Loucy (cell line): ENCODE data around the gene AGPS.

ENCODE experiments used
- H2AFZ ChIP-seq: fragments of 200-600 bp; sonication (generic); 2 replicates; pipeline ENCODE4 v1.6.0; 2016; ENCODE audit warnings: antibody characterized with exemption, mild to moderate bottlenecking, low read length, moderate library complexity
- H3F3A ChIP-seq: fragments of 200-600 bp; 2 replicates; pipeline ENCODE4 v1.6.0; 2016; ENCODE audit warnings: antibody characterized with exemption, low read depth, mild to moderate bottlenecking
- H3K27me3 ChIP-seq: fragments of 200-600 bp; sonication (generic); 2 replicates; pipeline ENCODE4 v1.6.1; 2014; ENCODE audit warnings: low read length, mild to moderate bottlenecking; ENCODE audit not compliant: insufficient read depth, poor library complexity, severe bottlenecking
- H3K36me3 ChIP-seq: fragments of 200-600 bp; sonication (generic); 2 replicates; pipeline ENCODE4 v1.6.1; 2016; ENCODE audit warnings: low read length; ENCODE audit not compliant: insufficient read depth
- H3K4me1 ChIP-seq: fragments of 200-600 bp; sonication (generic); 2 replicates; pipeline ENCODE4 v1.5.1; 2014; ENCODE audit warnings: low read length, mild to moderate bottlenecking; ENCODE audit not compliant: insufficient read depth, poor library complexity, severe bottlenecking
- H3K4me2 ChIP-seq: fragments of 200-600 bp; sonication (generic); 2 replicates; pipeline ENCODE4 v1.6.0; 2014; ENCODE audit warnings: antibody characterized with exemption, low read length, low read depth, mild to moderate bottlenecking; ENCODE audit not compliant: poor library complexity, severe bottlenecking
- H3K4me3 ChIP-seq: fragments of 200-600 bp; sonication (generic); 2 replicates; pipeline ENCODE4 v1.5.1; 2014; ENCODE audit warnings: low read length, mild to moderate bottlenecking, mixed read lengths; ENCODE audit not compliant: poor library complexity, severe bottlenecking
- H3K79me2 ChIP-seq: fragments of 200-600 bp; sonication (generic); 2 replicates; pipeline ENCODE4 v1.6.1; 2014; ENCODE audit warnings: low read length; ENCODE audit not compliant: insufficient read depth
- H3K9ac ChIP-seq: fragments of 200-600 bp; sonication (generic); 2 replicates; pipeline ENCODE4 v1.6.0; 2014; ENCODE audit warnings: mild to moderate bottlenecking, low read depth, low read length, moderate library complexity; ENCODE audit not compliant: poor library complexity, severe bottlenecking
- H3K9me2 ChIP-seq: fragments of 200-600 bp; sonication (generic); replicated peaks from 2 replicates; pipeline ENCODE4 v1.6.1; 2016; ENCODE audit warnings: low read depth, low read length, mixed read lengths
- H3K9me3 ChIP-seq: fragments of 200-600 bp; sonication (generic); 2 replicates; pipeline ENCODE4 v1.6.1; 2014; ENCODE audit warnings: mild to moderate bottlenecking, antibody characterized with exemption, low read length, low read depth; ENCODE audit not compliant: insufficient read depth
- H4K20me1 ChIP-seq: fragments of 200-600 bp; sonication (generic); 2 replicates; pipeline ENCODE4 v1.6.0; 2014; ENCODE audit warnings: antibody characterized with exemption, low read length, mild to moderate bottlenecking; ENCODE audit not compliant: insufficient read depth, poor library complexity, severe bottlenecking
- EZH2phosphoT487 ChIP-seq: fragments of 200-600 bp; IDR thresholded peaks from 2 replicates; pipeline ENCODE4 v1.6.1; 2018; ENCODE audit warnings: antibody characterized with exemption, mild to moderate bottlenecking, moderate library complexity, borderline replicate concordance
- TF ChIP-seq, protein P1 (sequence below): fragments of 200-600 bp; sonication (generic); conservative IDR thresholded peaks from 2 replicates; pipeline ENCODE4 v1.5.1; 2014; ENCODE audit warnings: mild to moderate bottlenecking, antibody characterized with exemption, low read length

The AGPS gene

GRCh38 chr2:177578454-177578853 lies 185.9 kb downstream of the AGPS start:
- no peak overlapping the region for H3K9ac ChIP-seq
- H3K36me3 ChIP-seq = no peaks in the 10 kb centered on the region
- no peak overlapping the region for H2AFZ ChIP-seq
- no peaks in the 10 kb centered on the region for H3K79me2 ChIP-seq
- H3K27me3 ChIP-seq = no peaks in the 10 kb centered on the region
- H4K20me1 ChIP-seq = no peaks in the 10 kb centered on the region
- H3K9me3 ChIP-seq = no peaks in the 10 kb centered on the region
- no peaks in the 10 kb centered on the region for H3F3A ChIP-seq
- H3K9me2 ChIP-seq = no peaks in the 10 kb centered on the region
- H3K4me3 ChIP-seq = no peak overlapping the region
- TF ChIP-seq, protein P1, sequence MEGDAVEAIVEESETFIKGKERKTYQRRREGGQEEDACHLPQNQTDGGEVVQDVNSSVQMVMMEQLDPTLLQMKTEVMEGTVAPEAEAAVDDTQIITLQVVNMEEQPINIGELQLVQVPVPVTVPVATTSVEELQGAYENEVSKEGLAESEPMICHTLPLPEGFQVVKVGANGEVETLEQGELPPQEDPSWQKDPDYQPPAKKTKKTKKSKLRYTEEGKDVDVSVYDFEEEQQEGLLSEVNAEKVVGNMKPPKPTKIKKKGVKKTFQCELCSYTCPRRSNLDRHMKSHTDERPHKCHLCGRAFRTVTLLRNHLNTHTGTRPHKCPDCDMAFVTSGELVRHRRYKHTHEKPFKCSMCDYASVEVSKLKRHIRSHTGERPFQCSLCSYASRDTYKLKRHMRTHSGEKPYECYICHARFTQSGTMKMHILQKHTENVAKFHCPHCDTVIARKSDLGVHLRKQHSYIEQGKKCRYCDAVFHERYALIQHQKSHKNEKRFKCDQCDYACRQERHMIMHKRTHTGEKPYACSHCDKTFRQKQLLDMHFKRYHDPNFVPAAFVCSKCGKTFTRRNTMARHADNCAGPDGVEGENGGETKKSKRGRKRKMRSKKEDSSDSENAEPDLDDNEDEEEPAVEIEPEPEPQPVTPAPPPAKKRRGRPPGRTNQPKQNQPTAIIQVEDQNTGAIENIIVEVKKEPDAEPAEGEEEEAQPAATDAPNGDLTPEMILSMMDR = no peak
- no peak for TF ChIP-seq EZH2phosphoT487
- H3K4me2 ChIP-seq = no peak overlapping the region
- H3K4me1 ChIP-seq = no peaks in the 10 kb centered on the region

- no peaks in the 10 kb centered on the region for H3K9me3 ChIP-seq
- no peaks in the 10 kb centered on the region for H3K36me3 ChIP-seq
- no peaks in the 10 kb centered on the region for H3F3A ChIP-seq
- no peaks in the 10 kb centered on the region for H3K4me1 ChIP-seq
- H3K27me3 ChIP-seq = no peaks in the 10 kb centered on the region
- no peak overlapping the region for H3K4me2 ChIP-seq
- no peaks in the 10 kb centered on the region for H3K9me2 ChIP-seq
- TF ChIP-seq, protein P1 = no peak
- no peak overlapping the region for H3K9ac ChIP-seq
- no peaks in the 10 kb centered on the region for H3K79me2 ChIP-seq
- no peaks in the 10 kb centered on the region for H4K20me1 ChIP-seq
- no peak overlapping the region for H3K4me3 ChIP-seq
- H2AFZ ChIP-seq = no peak overlapping the region
Measured at GRCh38 chr2:177579486-177580036, 187.0 kb downstream of the AGPS start.

DNA sequence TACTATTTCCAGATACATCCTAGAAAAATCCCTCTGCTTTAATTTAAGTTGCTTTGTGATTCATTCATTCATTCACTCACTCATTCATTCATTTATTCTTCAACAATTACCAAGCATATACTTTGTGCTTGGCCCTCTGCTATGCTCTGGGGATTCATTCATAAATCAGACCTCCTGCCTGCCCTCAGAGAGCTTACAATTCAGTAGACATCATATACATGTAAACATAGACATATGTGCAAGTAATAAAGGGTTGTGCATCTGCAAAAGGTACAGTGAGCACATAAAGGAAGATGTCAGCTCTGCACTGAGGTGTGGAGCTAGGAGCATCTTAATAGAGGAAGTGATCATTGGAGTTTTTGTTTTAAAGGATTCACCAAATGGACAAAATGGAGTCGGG lies 189.4 kb downstream of the AGPS start:
- H3K27me3 ChIP-seq = no peaks in the 10 kb centered on the region
- no peaks in the 10 kb centered on the region for H4K20me1 ChIP-seq
- H3K4me3 ChIP-seq = no peak overlapping the region
- no peak overlapping the region for H3K9ac ChIP-seq
- H3K4me1 ChIP-seq = no peaks in the 10 kb centered on the region
- H3K4me2 ChIP-seq = no peak overlapping the region
- H3K9me3 ChIP-seq = no peaks in the 10 kb centered on the region
- H3K9me2 ChIP-seq = no peaks in the 10 kb centered on the region
- no peaks in the 10 kb centered on the region for H3K79me2 ChIP-seq
- H3K36me3 ChIP-seq = no peaks in the 10 kb centered on the region
- no peaks in the 10 kb centered on the region for H3F3A ChIP-seq
- H2AFZ ChIP-seq = no peak overlapping the region
- TF ChIP-seq, protein P1 = no peak
- TF ChIP-seq EZH2phosphoT487 = no peak
